IMR-90 (cell line): Measurements from ENCODE around the gene PSD. TPM values are rescaled to one million over a fixed set of nuclear protein-coding genes. Genes with fewer than 3 reads are reported as not detected.

ENCODE experiments used
- ATAC-seq: fragments of 200-7000 bp; cut with Tn5 transposase; 2 replicates; pipeline ENCODE4 v1.9.1; 2020; ENCODE audit warnings: low read depth, mild to moderate bottlenecking, moderate library complexity
- BruUV-seq: library from RNA; stranded (reverse); fragments of 400-500 nt; replicated peaks from 2 replicates; lab custom pipeline; 2021; lab: Mats Ljungman, UMichigan
- CTCF ChIA-PET: fragments of 300-600 bp; formaldehyde crosslinking; extraction: SDS; loops from one replicate; lab custom pipeline; 2021; ENCODE audit warnings: antibody characterized with exemption; lab: Yijun Ruan, JAX
- POLR2A ChIA-PET: fragments of 300-600 bp; sonication (Branson Sonifier 250); formaldehyde crosslinking; loops from one replicate; lab custom pipeline; 2022; ENCODE audit warnings: antibody characterized with exemption; ENCODE audit not compliant: unreplicated experiment; lab: Charles Lee
- DNase-seq: peaks from one replicate; pipeline ENCODE4 v3.0.0; 2013
- H2AFZ ChIP-seq: replicated peaks from 2 replicates; pipeline ENCODE3; 2013; ENCODE audit warnings: low read length, mild to moderate bottlenecking; ENCODE audit not compliant: poor library complexity
- H2AK5ac ChIP-seq: 2 replicates; pipeline ENCODE4 v1.6.1; 2013; ENCODE audit warnings: low read depth, low read length, inconsistent platforms
- H2AK9ac ChIP-seq: replicated peaks from 2 replicates; pipeline ENCODE3; 2013; ENCODE audit warnings: mild to moderate bottlenecking, low read depth, low read length, moderate library complexity; ENCODE audit not compliant: poor library complexity
- H2BK120ac ChIP-seq: 2 replicates; pipeline ENCODE4 v1.6.1; 2013; ENCODE audit warnings: low read depth, low read length, inconsistent platforms
- H2BK15ac ChIP-seq: 3 replicates; pipeline ENCODE4 v1.6.1; 2013; ENCODE audit warnings: low read depth, low read length, inconsistent platforms
- H2BK20ac ChIP-seq: 2 replicates; pipeline ENCODE4 v1.6.1; 2013; ENCODE audit warnings: low read depth, mild to moderate bottlenecking, inconsistent platforms, low read length, moderate library complexity
- H2BK5ac ChIP-seq: 2 replicates; pipeline ENCODE4 v1.6.1; 2013; ENCODE audit warnings: mild to moderate bottlenecking, low read depth, low read length, inconsistent platforms; ENCODE audit not compliant: poor library complexity, severe bottlenecking
- H3K14ac ChIP-seq: replicated peaks from 2 replicates; pipeline ENCODE4 v1.6.1; 2013; ENCODE audit warnings: low read depth, low read length, inconsistent platforms
- H3K18ac ChIP-seq: 2 replicates; pipeline ENCODE4 v1.6.1; 2013; ENCODE audit warnings: low read depth, low read length, control low read depth
- H3K23ac ChIP-seq: 2 replicates; pipeline ENCODE4 v1.6.1; 2013; ENCODE audit warnings: low read depth, low read length, inconsistent platforms
- H3K27ac ChIP-seq: 2 replicates; pipeline ENCODE4 v1.5.1; 2013; ENCODE audit warnings: mild to moderate bottlenecking, control low read depth, low read length; ENCODE audit not compliant: insufficient read depth
- H3K27me3 ChIP-seq: 2 replicates; pipeline ENCODE4 v1.6.1; 2013; ENCODE audit warnings: low read length; ENCODE audit not compliant: control insufficient read depth, insufficient read depth
- H3K36me3 ChIP-seq: 2 replicates; pipeline ENCODE4 v1.6.1; 2013; ENCODE audit warnings: low read length, mixed read lengths; ENCODE audit not compliant: control insufficient read depth, insufficient read depth
- H3K4ac ChIP-seq: 2 replicates; pipeline ENCODE4 v1.6.1; 2013; ENCODE audit warnings: low read depth, low read length, inconsistent platforms
- H3K4me1 ChIP-seq: 2 replicates; pipeline ENCODE4 v1.6.1; 2013; ENCODE audit warnings: low read length, mixed read lengths; ENCODE audit not compliant: control insufficient read depth, insufficient read depth
- H3K4me2 ChIP-seq: 2 replicates; pipeline ENCODE4 v1.6.1; 2013; ENCODE audit warnings: low read depth, mild to moderate bottlenecking, control low read depth, low read length, moderate library complexity
- H3K4me3 ChIP-seq: 2 replicates; pipeline ENCODE4 v1.5.1; 2013; ENCODE audit warnings: low read depth, mild to moderate bottlenecking, control low read depth, low read length, moderate library complexity; ENCODE audit not compliant: insufficient read depth
- H3K56ac ChIP-seq: 2 replicates; pipeline ENCODE4 v1.6.1; 2013; ENCODE audit warnings: low read length, inconsistent platforms; ENCODE audit not compliant: insufficient read depth; ENCODE audit errors: extremely low read depth
- H3K79me1 ChIP-seq, 2 experiments: 2 replicates each; pipeline ENCODE4 v1.6.1; 2013; ENCODE audit warnings: low read length in 2 of 2, inconsistent platforms in 1 of 2, low read depth in 1 of 2
- H3K9ac ChIP-seq: 2 replicates; pipeline ENCODE4 v1.6.1; 2013; ENCODE audit warnings: low read depth, low read length, control low read depth
- H3K9me1 ChIP-seq: 2 replicates; pipeline ENCODE4 v1.6.1; 2013; ENCODE audit warnings: low read length, inconsistent platforms; ENCODE audit not compliant: insufficient read depth
- H3K9me3 ChIP-seq: 2 replicates; pipeline ENCODE4 v1.6.1; 2013; ENCODE audit warnings: low read length; ENCODE audit not compliant: control insufficient read depth, insufficient read depth
- H4K20me1 ChIP-seq: 2 replicates; pipeline ENCODE4 v1.6.1; 2013; ENCODE audit warnings: low read length, inconsistent platforms; ENCODE audit not compliant: insufficient read depth
- H4K5ac ChIP-seq: 2 replicates; pipeline ENCODE4 v1.6.1; 2013; ENCODE audit warnings: mild to moderate bottlenecking, low read depth, low read length, control low read depth
- H4K8ac ChIP-seq, 2 experiments: 2 replicates each; pipeline ENCODE4 v1.6.1; 2013; ENCODE audit warnings: low read depth in 2 of 2, low read length in 2 of 2, control low read depth in 1 of 2, inconsistent platforms in 1 of 2
- H4K91ac ChIP-seq: 2 replicates; pipeline ENCODE4 v1.6.1; 2013; ENCODE audit warnings: low read depth, low read length, inconsistent platforms; ENCODE audit not compliant: insufficient read depth
- BHLHE40 ChIP-seq: fragments of 150-350 bp; IDR thresholded peaks from 2 replicates; pipeline ENCODE4 v1.6.1; 2016; ENCODE audit warnings: mild to moderate bottlenecking, low read depth, low read length
- CEBPB ChIP-seq: IDR thresholded peaks from 2 replicates; pipeline ENCODE4 v1.6.1; 2012; ENCODE audit warnings: low read depth, low read length, improper control_type of control experiment
- CHD1 ChIP-seq: IDR thresholded peaks from 2 replicates; pipeline ENCODE4 v1.6.1; 2012; ENCODE audit warnings: low read depth, low read length, improper control_type of control experiment
- CTCF ChIP-seq: conservative IDR thresholded peaks from 2 replicates; pipeline ENCODE4 v1.5.1; 2012; ENCODE audit warnings: mild to moderate bottlenecking, low read depth, low read length, improper control_type of control experiment
- ELK1 ChIP-seq: fragments of 150-350 bp; IDR thresholded peaks from 2 replicates; pipeline ENCODE4 v1.6.1; 2016; ENCODE audit warnings: low read depth, mild to moderate bottlenecking, low read length, moderate library complexity, borderline replicate concordance
- FOS ChIP-seq: fragments of 150-350 bp; IDR thresholded peaks from 2 replicates; pipeline ENCODE4 v1.6.1; 2016; ENCODE audit warnings: low read depth, low read length
- MAFK ChIP-seq: IDR thresholded peaks from 2 replicates; pipeline ENCODE4 v1.6.1; 2012; ENCODE audit warnings: low read depth, low read length, improper control_type of control experiment
- MAZ ChIP-seq: IDR thresholded peaks from 2 replicates; pipeline ENCODE4 v1.6.1; 2012; ENCODE audit warnings: low read depth, mild to moderate bottlenecking, low read length, improper control_type of control experiment, moderate library complexity, borderline replicate concordance
- MXI1 ChIP-seq: IDR thresholded peaks from 2 replicates; pipeline ENCODE4 v1.6.1; 2012; ENCODE audit warnings: low read depth, mild to moderate bottlenecking, low read length, moderate library complexity, borderline replicate concordance
- NFE2L2 ChIP-seq: fragments of 150-350 bp; IDR thresholded peaks from 2 replicates; pipeline ENCODE4 v1.6.1; 2016; ENCODE audit warnings: low read depth, mild to moderate bottlenecking, low read length
- RAD21 ChIP-seq: IDR thresholded peaks from 2 replicates; pipeline ENCODE4 v1.6.1; 2012; ENCODE audit warnings: low read length, improper control_type of control experiment
- RFX5 ChIP-seq: IDR thresholded peaks from 2 replicates; pipeline ENCODE4 v1.8.0; 2012; ENCODE audit warnings: low read depth, mild to moderate bottlenecking, low read length, moderate library complexity
- SMC3 ChIP-seq: fragments of 150-350 bp; IDR thresholded peaks from 2 replicates; pipeline ENCODE4 v1.6.1; 2016; ENCODE audit warnings: low read depth, mild to moderate bottlenecking, antibody characterized with exemption, low read length, moderate library complexity
- USF2 ChIP-seq: fragments of 150-350 bp; IDR thresholded peaks from 2 replicates; pipeline ENCODE4 v1.6.1; 2017; ENCODE audit warnings: mild to moderate bottlenecking, antibody characterized with exemption, low read length, low read depth
- WGBS, 2 experiments: methylation state at CpG; one replicate each; pipeline versions ENCODE4 v1.1.5 to v1.1.7; 2013; ENCODE audit warnings: missing lambda C conversion rate in 2 of 2; ENCODE audit not compliant: insufficient read length in 1 of 2; ENCODE audit errors: extremely low coverage in 2 of 2; 5-methylcytosine and 5-hydroxymethylcytosine counted together
- dilution Hi-C: fragments of 300-500 bp; cut with HindIII; formaldehyde crosslinking; loops from one replicate; pipeline ENCODE4 v1.14.3; 2018; ENCODE audit warnings: low sequenced_read_pairs; ENCODE audit not compliant: unreplicated experiment
- in situ Hi-C: fragments of 300-500 bp; cut with MboI; formaldehyde crosslinking; loops from 3 replicates; pipeline ENCODE4 v1.14.3; 2019; ENCODE audit warnings: low sequenced_read_pairs, inconsistent platforms, mixed read lengths
- intact Hi-C: fragments of 100-400 bp; cut with micrococcal nuclease; formaldehyde crosslinking; loops from 2 replicates; pipeline ENCODE4 v1.10.0; 2022
- polyA plus RNA-seq, 3 experiments: library from polyadenylated mRNA; depleted of rRNA; stranded (reverse); fragments of >200 nt; gene quantifications; 2 replicates each; pipeline ENCODE4 v1.2.3, GENCODE V29; 2012; ENCODE audit warnings: low replicate concordance in 1 of 3
- total RNA-seq: library from RNA; depleted of rRNA; stranded (reverse); fragments of >200 nt; gene quantifications from 2 replicates; pipeline ENCODE4 v1.2.3, GENCODE V29; 2012

PSD gene
- total and polyA plus RNA-seq, 2 of the 4 experiments (the other 2 are of a cell fraction): 2.0 to 4.4 TPM

- H3K4ac ChIP-seq: no peak overlapping the region
- H3K9me3 ChIP-seq: no peaks in the 10 kb centered on the region
- H3K79me1 ChIP-seq: no peaks in the 10 kb centered on the region; a peak in 1 of 4 replicates
- no peak overlapping the region for H3K56ac ChIP-seq
- peaks cover 4% of the 10 kb centered on the region; the same call in 1 of the 2 replicates for H4K20me1 ChIP-seq
- H4K5ac ChIP-seq: no peak overlapping the region
- H3K9me1 ChIP-seq: no peaks in the 10 kb centered on the region
- peaks cover 45% of the 10 kb centered on the region for H3K36me3 ChIP-seq
- H3K14ac ChIP-seq: no peak overlapping the region
- in situ Hi-C loops: no loop called here
- no peak overlapping the region for H2BK5ac ChIP-seq
- peaks cover 3% of the 10 kb centered on the region; the same call in 1 of the 2 replicates for H3K4me1 ChIP-seq
- H3K27ac ChIP-seq: no peak overlapping the region
- no peak overlapping the region for H2BK120ac ChIP-seq
- H2AK9ac ChIP-seq: peak overlapping the region; percentile 82
- ChIA-PET POLR2A (no interaction called here), CTCF (no interaction called here)
- no peak for ATAC-seq
- no peak overlapping the region for H2BK15ac ChIP-seq
- TF ChIP-seq CTCF (no peak), CEBPB (no peak), MXI1 (no peak), FOS (no peak), RFX5 (no peak), ELK1 (no peak), USF2 (no peak), MAZ (no peak), CHD1 (no peak), BHLHE40 (no peak), RAD21 (no peak), MAFK (no peak), SMC3 (no peak), NFE2L2 (no peak)
- intact Hi-C loops: no loop called here
- H2AFZ ChIP-seq: no peak overlapping the region
- H3K4me2 ChIP-seq: no peak overlapping the region
- dilution Hi-C loops: no loop called here
- DNase-seq: no peak
- no peak overlapping the region for H2BK20ac ChIP-seq
- BruUV-seq: no TSS peak
- no CpG with 5 or more reads among the region's 8 CpGs for WGBS, 2 experiments
- H3K27me3 ChIP-seq: no peaks in the 10 kb centered on the region
- no peak overlapping the region for H3K23ac ChIP-seq
- H4K91ac ChIP-seq: no peak overlapping the region
- no peak overlapping the region for H3K18ac ChIP-seq
- H3K9ac ChIP-seq: no peak overlapping the region
- H2AK5ac ChIP-seq: no peak overlapping the region
- H3K4me3 ChIP-seq: no peak overlapping the region
- H4K8ac ChIP-seq: no peak overlapping the region
Observed at GRCh38 chr10:102382871-102383270, 35.7 kb downstream of the PSD start.
